HG03558 (cell line): ENCODE data around the gene PDLIM4.

Experiments
- ATAC-seq: cut with Tn5 transposase; IDR thresholded peaks from one replicate; pipeline ENCODE4 v1.9.1; 2021; ENCODE audit warnings: moderate number of reproducible peaks; ENCODE audit not compliant: unreplicated experiment; ENCODE audit errors: extremely low read depth

The PDLIM4 gene

GRCh38 chr5:132300577-132301343 lies 43.3 kb downstream of the PDLIM4 start:
- no peak for ATAC-seq

GRCh38 chr5:132301344-132302271 lies 44.1 kb downstream of the PDLIM4 start:
- no peak for ATAC-seq

GRCh38 chr5:132302413-132302812 lies 44.9 kb downstream of the PDLIM4 start:
- ATAC-seq, result no peak

GRCh38 chr5:132303589-132303988 lies 46.1 kb downstream of the PDLIM4 start:
- no peak for ATAC-seq

- ATAC-seq, result no peak
Measured at GRCh38 chr5:132305420-132305819, 47.9 kb downstream of the PDLIM4 start.

GRCh38 chr5:132308701-132309100 lies 51.2 kb downstream of the PDLIM4 start:
- no peak for ATAC-seq

GRCh38 chr5:132309679-132310078 lies 52.2 kb downstream of the PDLIM4 start:
- ATAC-seq, result no peak

- ATAC-seq, result no peak
Measured at GRCh38 chr5:132310141-132310834, 52.8 kb downstream of the PDLIM4 start.

- no peak for ATAC-seq
Measured at GRCh38 chr5:132313366-132313765, 55.9 kb downstream of the PDLIM4 start.

- ATAC-seq, result no peak
Measured at GRCh38 chr5:132313961-132314432, 56.5 kb downstream of the PDLIM4 start.

- no peak for ATAC-seq
Measured at GRCh38 chr5:132315529-132316067, 58.1 kb downstream of the PDLIM4 start.

GRCh38 chr5:132319975-132320374 lies 62.5 kb downstream of the PDLIM4 start:
- no peak for ATAC-seq

- no peak for ATAC-seq
Measured at GRCh38 chr5:132321109-132321721, 63.7 kb downstream of the PDLIM4 start.

- no peak for ATAC-seq
Measured at GRCh38 chr5:132322266-132322665, 64.8 kb downstream of the PDLIM4 start.
